ENCODE results near the gene TENM3.

- no peak for TF ChIP-seq CTCF (IDR thresholded peaks at IDR 0.05; ENCODE audit: low read depth, low read length, poor library complexity, severe bottlenecking)
- no peak for TF ChIP-seq EZH2phosphoT487 (IDR thresholded peaks at IDR 0.05; ENCODE audit: borderline replicate concordance, low read length)
Measured at GRCh38 chr4:182839256-182839655, 596.1 kb downstream of the TENM3 start.
